SK-N-DZ (cell line): ENCODE measurements around the gene ASF1B.

ENCODE experiments used
- DNase-seq: peaks from one replicate; pipeline ENCODE4 v3.0.0-alpha.2; 2015; ENCODE audit warnings: low spot score

The ASF1B gene

GRCh38 chr19:14138576-14139265 lies 2.3 kb upstream of the ASF1B start:
- DNase-seq, result no peak

- no peak for DNase-seq
Observed at GRCh38 chr19:14135985-14136508, 342 bp downstream of the ASF1B start.

GRCh38 chr19:14135355-14135754 lies 1.0 kb downstream of the ASF1B start:
- no peak for DNase-seq

GRCh38 chr19:14127929-14128509 lies 8.4 kb downstream of the ASF1B start:
- DNase-seq, result no peak

GRCh38 chr19:14127176-14127575 lies 9.2 kb downstream of the ASF1B start:
- no peak for DNase-seq

- no peak for DNase-seq
Observed at GRCh38 chr19:14122924-14123323, 13.5 kb downstream of the ASF1B start.

- DNase-seq, result no peak
Observed at GRCh38 chr19:14120497-14120780, 15.9 kb downstream of the ASF1B start.

- DNase-seq, result no peak
Observed at GRCh38 chr19:14119644-14120496, 16.5 kb downstream of the ASF1B start.

- DNase-seq, result no peak
Observed at GRCh38 chr19:14119146-14119545, 17.2 kb downstream of the ASF1B start.

- peak; percentile 36 for DNase-seq
Observed at GRCh38 chr19:14118165-14119051, 18.0 kb downstream of the ASF1B start.

- peak; percentile 97 for DNase-seq
Observed at GRCh38 chr19:14117668-14118164, 18.7 kb downstream of the ASF1B start, which contains the start of gene PRKACA. TSS of gene PRKACA (minus strand) at chr19:14117762. CDS start at chr19:14117547, 215 bp downstream.

- no peak for DNase-seq
Observed at GRCh38 chr19:14116918-14117578, 19.3 kb downstream of the ASF1B start.

- DNase-seq, result no peak
Observed at GRCh38 chr19:14116525-14116917, 19.9 kb downstream of the ASF1B start.

GRCh38 chr19:14115756-14116155 lies 20.6 kb downstream of the ASF1B start:
- DNase-seq, result no peak

- no peak for DNase-seq
Observed at GRCh38 chr19:14114854-14115253, 21.5 kb downstream of the ASF1B start.

GRCh38 chr19:14114439-14114838 lies 21.9 kb downstream of the ASF1B start:
- DNase-seq, result no peak

- no peak for DNase-seq
Observed at GRCh38 chr19:14113762-14114414, 22.5 kb downstream of the ASF1B start.

GRCh38 chr19:14112809-14113385 lies 23.5 kb downstream of the ASF1B start:
- DNase-seq, result no peak

- no peak for DNase-seq
Observed at GRCh38 chr19:14112051-14112808, 24.2 kb downstream of the ASF1B start.
